ENCODE data around the gene ICE2. TPM values are rescaled to one million over a fixed set of nuclear protein-coding genes. Genes with fewer than 3 reads are reported as not detected.

The ICE2 gene
- total and polyA plus RNA-seq, 11 donors, result 8.4 to 28.8 (median 21.6) TPM

- TF ChIP-seq POLR2A (IDR thresholded peaks at IDR 0.05) (no peak), CTCF (IDR thresholded peaks at IDR 0.05) (no peak)
Observed at GRCh38 chr15:60513676-60514075, 34.7 kb upstream of the ICE2 start.

GRCh38 chr15:60512937-60513336 is 34.0 kb upstream of the ICE2 start:
- peaks cover 0 to 43% (median 24%) of the 10 kb centered on the region in 9 donors for H3K36me3 ChIP-seq
- H3K4me3 ChIP-seq, result no peak overlapping the region
- 70 to 84% (median 73%) methylated on average over 4 of the region's 4 CpGs for WGBS, 4 donors
- H3K4me1 ChIP-seq, result peaks cover 0 to 28% (median 21%) of the 10 kb centered on the region in 12 donors
- H3K27me3 ChIP-seq, result no peaks in the 10 kb centered on the region
- H3K27ac ChIP-seq, result no peak overlapping the region
- intact Hi-C loops (cut with DNase I), result loop anchor here in 7 of 10 donors (5.0 to 10.0 kb wide), 7 partner anchors 58 to 1322 kb away; no protein-coding TSS in a partner anchor
- TF ChIP-seq POLR2A (IDR thresholded peaks at IDR 0.05) (no peak), CTCF (IDR thresholded peaks at IDR 0.05) (no peak)
- no peak for DNase-seq
- no peaks in the 10 kb centered on the region for H3K9me3 ChIP-seq
- ATAC-seq, result no peak

More at GRCh38 chr15:60513676-60514075, 34.7 kb upstream of the ICE2 start:
- intact Hi-C loops (cut with DNase I), result loop anchor here in 7 of 10 donors (5.0 to 10.0 kb wide), 7 partner anchors 59 to 1321 kb away; no protein-coding TSS in a partner anchor
- H3K4me3 ChIP-seq, result no peak overlapping the region
- DNase-seq, result no peak
- no peaks in the 10 kb centered on the region for H3K9me3 ChIP-seq
- 93 to 96% (median 94%) methylated on average over 7 of the region's 7 CpGs for WGBS, 4 donors
- no peak for ATAC-seq
- peaks cover 0 to 43% (median 24%) of the 10 kb centered on the region in 9 donors for H3K36me3 ChIP-seq
- H3K4me1 ChIP-seq, result peaks cover 0 to 23% (median 17%) of the 10 kb centered on the region in 12 donors
- no peaks in the 10 kb centered on the region for H3K27me3 ChIP-seq
- no peak overlapping the region for H3K27ac ChIP-seq

- H3K27ac ChIP-seq, result no peak overlapping the region
- no peaks in the 10 kb centered on the region for H3K27me3 ChIP-seq
- intact Hi-C loops (cut with DNase I), result loop anchor here in 7 of 10 donors (5.0 to 10.0 kb wide), 7 partner anchors 57 to 1323 kb away; no protein-coding TSS in a partner anchor
- H3K36me3 ChIP-seq, result peaks cover 0 to 43% (median 24%) of the 10 kb centered on the region in 9 donors
- TF ChIP-seq POLR2A (IDR thresholded peaks at IDR 0.05) (no peak), CTCF (IDR thresholded peaks at IDR 0.05) (no peak)
- peak in 2 of 4 donors; percentile 15 to 36 for ATAC-seq
- no peaks in the 10 kb centered on the region for H3K9me3 ChIP-seq
- WGBS, 4 donors, result 72 to 82% (median 74%) methylated on average over 21 of the region's 21 CpGs
- no peak overlapping the region for H3K4me3 ChIP-seq
- DNase-seq, result no peak
- peaks cover 0 to 35% (median 22%) of the 10 kb centered on the region in 12 donors for H3K4me1 ChIP-seq
Observed at GRCh38 chr15:60511351-60512031, 32.5 kb upstream of the ICE2 start.

GRCh38 chr15:60510006-60510405 is 31.1 kb upstream of the ICE2 start:
- intact Hi-C loops (cut with DNase I), result loop anchor here in 7 of 10 donors (5.0 to 10.0 kb wide), 7 partner anchors 55 to 1325 kb away; no protein-coding TSS in a partner anchor
- no peak for DNase-seq
- Histone ChIP-seq H3K36me3 (peaks cover 0 to 57% (median 28%) of the 10 kb centered on the region in 9 donors), H3K4me3 (no peak overlapping the region), H3K9me3 (no peaks in the 10 kb centered on the region), H3K4me1 (peaks cover 0 to 35% (median 22%) of the 10 kb centered on the region in 12 donors), H3K27me3 (no peaks in the 10 kb centered on the region), H3K27ac (no peak overlapping the region)
- WGBS, 4 donors, result 26 to 35% (median 27%) methylated on average over 5 of the region's 5 CpGs
- no peak for ATAC-seq
- TF ChIP-seq CTCF (IDR thresholded peaks at IDR 0.05), result no peak
- no peak for TF ChIP-seq POLR2A (IDR thresholded peaks at IDR 0.05)
